GM19023 (cell line): ENCODE measurements around the gene XRCC4.
"Not testable (repeated sequence)": the region's sequence is repeated elsewhere in the genome, so short reads cannot be mapped to it uniquely, and the experiment has no call there.

ENCODE experiments used
- ATAC-seq: cut with Tn5 transposase; IDR thresholded peaks from one replicate; pipeline ENCODE4 v1.9.1; 2021; ENCODE audit warnings: mild to moderate bottlenecking, moderate library complexity; ENCODE audit not compliant: unreplicated experiment

XRCC4 gene

DNA sequence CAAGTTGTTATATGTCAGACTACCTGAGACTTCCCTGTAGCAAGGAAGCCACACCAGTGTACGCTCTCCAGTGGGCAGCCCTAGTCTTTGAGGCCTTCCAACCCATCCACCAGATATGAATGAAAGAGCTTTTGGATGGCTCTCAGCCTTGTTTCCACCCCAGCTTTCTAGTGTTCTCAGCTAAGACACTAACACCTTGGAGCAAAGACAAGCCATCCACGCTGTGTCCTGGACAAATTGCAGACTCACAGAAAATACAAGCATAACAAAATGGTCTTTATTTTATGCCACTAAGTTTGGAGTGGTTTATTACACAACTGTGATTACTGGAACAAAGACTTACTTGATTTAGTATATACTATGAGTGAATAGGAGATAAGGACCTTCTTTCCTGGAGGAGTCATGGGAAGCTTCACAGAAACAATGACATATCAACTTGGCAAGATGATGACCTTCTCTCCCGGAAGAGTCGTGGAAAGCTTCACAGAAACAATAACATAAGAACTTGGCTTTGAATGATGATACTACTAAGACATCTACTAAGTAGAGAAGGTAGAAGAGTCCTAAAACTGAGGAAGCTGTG, 260.2 kb downstream of the XRCC4 start:
- no peak for ATAC-seq

DNA sequence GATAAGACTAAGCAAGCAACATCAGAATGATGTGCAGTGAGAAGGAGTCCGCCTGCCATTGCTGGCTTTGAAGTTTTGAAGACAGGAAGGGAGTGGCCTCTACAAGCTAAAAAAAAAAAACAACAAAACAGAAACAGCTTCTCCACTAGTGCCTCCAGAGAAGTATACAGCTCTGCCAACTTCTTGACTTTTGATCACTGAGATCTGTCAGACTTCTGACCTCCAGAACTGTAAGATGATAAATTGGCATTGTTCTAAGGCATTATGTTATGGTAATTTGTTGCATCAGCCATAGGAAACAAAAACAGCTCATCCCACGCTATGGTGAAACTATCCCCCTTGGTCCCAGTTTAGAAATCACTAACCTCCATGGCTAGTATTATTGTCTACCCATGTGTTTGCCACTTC, 263.2 kb downstream of the XRCC4 start:
- ATAC-seq: no peak

DNA sequence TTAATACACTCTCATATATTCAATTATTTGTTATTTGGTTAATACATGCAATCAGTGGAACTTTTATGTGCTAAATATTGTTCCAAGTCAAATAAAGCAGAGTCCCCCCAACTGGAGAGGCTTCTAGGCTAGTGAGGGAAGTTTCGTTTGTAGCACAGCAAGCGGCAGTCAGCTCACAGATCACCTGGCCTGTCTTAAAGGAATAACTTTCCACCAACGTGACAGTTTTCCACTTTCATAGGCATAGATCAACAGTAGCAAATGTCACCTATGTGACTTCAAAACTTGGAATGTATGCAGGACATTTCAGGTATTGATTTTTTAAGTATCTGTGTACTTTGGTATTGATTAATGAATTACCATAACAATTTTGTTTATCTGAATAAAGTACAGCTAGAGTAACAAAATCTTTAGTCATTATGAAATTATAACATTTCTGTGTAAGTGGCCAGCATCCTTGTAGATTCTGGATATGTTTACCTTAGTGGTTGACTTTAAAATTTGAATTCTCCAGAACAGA, 264.5 kb downstream of the XRCC4 start:
- no peak for ATAC-seq

DNA sequence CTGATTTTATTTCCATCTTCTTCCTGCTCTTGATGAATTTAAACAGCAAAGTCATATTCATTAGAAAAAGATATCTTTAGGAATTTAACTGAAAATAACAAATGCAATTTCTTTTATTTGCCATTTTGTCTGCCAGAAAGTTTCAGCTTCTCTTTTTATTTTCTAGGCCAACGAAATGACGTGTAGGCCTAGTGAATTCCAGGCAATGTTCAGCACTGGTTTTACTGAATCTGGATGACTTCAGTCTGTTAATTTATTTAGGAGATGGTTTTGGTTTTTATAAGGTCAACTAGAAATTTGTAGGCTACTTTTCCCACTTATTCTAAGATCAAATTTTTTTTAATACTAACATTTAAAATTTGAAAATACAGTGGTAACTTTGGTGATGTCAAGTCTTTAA, 265.1 kb downstream of the XRCC4 start:
- ATAC-seq: no peak

DNA sequence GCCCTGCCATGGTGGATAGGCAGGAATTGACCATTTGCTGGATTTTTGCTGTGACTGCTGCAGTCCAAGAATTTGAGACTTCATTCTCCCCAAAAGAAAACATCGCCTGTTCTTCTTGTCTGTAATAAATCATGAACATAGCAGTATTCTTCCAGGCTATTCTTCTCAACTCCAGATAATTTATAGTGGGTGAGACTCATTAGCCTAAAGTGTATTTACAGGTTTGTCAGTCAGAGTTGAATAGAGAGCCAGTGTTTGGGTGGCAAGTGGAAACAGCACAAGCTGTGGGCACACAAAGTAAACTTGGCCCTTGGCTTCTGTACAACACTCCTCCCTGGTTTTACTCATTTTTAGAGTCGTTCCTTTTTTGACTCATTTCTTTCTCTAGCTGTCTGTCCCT, 266.0 kb downstream of the XRCC4 start:
- no peak for ATAC-seq

DNA sequence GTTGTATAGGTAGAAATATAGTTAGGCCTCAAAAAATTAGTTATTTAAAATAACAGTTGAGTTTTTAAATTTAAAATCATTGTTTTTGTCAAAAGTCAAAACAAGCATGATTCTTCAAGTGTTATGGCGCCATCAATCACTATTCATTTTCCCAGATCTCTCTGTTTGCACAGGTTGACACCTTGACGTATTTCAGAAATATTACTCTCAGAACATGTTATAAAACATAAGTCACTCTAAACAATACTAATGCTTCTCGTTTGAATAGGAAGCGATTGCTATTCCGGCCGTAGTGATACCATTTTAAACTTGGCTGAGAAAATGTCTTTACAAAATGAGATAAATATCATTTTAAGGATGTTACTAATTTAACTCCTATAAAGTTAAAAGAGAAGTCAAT, 268.1 kb downstream of the XRCC4 start:
- no peak for ATAC-seq

DNA sequence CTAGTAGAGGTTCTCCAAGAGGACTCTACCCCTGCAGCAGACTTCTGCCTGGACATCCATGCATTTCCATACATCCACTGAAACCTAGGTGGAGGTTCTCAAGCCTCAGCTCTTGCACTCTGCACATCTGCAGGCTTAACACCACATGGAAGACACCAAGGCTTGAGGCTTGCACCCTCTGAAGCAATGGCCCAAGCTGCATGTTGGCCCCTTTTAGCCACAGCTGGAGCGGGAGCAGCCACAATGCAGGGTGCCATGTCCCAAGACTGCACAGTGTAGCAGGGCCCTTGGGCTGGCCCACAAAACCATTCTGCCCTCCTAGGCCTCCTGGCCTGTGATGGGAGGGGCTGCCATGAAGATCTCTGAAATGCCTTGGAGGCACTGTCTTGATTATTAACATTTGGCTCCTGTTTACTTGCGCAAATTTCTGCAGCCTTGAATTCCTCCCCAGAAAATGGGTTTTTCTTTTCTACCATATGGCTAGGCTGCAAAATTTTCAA, 271.0 kb downstream of the XRCC4 start:
- ATAC-seq: no peak

DNA sequence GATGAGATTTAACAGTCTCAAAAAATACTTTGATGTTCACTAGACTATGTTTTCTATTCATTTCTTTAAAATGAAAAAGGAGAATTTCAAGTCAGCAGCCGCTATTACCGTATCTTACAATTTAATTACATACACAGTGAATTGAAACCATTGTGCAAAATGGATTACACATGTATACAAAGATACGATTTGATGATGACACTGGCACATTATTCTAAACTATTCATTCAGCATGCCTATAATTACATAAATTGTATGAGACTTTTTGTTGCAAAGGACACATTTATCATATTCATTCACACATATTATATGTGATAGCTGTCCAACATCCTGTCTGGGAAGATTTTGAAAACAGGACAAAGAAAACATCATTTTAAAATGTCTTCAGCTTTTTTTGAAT, 275.9 kb downstream of the XRCC4 start:
- ATAC-seq: no peak

DNA sequence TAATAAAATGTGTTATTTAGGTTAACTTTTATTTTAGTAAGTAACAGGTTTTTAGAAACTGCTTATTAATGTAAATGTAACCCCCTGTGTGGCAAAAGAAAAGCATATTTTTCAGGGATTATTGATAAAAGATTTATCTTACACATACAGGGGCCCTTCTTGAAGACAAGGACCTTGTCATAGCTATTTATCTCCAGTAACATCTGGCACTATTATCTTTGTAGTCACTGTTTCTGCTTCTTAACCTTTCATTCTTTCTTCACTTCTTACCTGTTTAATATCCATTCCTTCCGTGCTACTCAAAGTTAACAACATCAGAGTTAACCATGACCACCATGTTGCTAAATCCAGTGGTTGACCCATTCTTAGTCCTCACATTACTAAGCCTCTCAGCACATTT, 276.4 kb downstream of the XRCC4 start:
- no peak for ATAC-seq

DNA sequence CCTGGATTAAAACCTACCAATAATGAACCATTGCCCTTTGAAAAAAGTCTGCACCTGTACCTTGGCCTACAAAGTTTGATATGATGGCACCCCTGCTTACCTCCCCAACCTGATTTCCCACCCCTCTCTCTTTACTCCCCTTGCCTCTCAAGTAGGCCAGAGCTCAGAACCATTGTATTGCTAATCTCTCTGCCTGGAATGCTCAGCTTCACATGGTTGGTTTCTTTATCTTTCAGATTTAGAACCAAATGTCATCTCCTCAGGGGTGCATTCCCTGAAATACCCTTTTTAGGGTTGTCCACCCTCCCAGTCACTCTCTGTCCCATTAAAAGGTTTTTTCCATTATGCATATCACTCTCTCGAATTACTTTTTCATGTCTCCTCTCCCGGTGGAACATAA, 277.6 kb downstream of the XRCC4 start:
- ATAC-seq: no peak

DNA sequence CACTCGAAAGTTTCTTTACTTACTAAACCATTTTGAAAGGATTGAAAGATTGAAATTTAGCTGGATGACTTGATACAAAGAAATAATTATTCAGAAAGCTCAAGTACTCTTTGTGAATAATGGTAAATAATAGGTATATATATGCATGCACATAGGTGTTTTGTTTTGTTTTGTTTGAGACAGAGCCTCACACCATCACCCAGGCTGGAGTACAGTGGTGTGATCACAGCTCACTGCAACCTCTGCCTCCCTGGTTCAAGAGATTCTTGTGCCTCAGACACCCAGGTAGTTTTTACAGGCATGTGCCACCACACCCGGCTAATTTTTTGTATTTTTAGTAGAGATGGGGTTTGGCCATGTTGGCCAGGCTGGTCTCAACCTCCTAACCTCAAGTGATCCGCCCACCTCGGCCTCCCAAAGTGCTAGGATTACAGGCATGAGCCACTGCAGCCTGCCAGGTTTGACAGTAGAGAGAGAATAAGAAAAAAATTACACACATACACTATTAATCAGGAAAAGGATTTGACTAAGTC, 278.2 kb downstream of the XRCC4 start:
- not testable (repeated sequence) for ATAC-seq

DNA sequence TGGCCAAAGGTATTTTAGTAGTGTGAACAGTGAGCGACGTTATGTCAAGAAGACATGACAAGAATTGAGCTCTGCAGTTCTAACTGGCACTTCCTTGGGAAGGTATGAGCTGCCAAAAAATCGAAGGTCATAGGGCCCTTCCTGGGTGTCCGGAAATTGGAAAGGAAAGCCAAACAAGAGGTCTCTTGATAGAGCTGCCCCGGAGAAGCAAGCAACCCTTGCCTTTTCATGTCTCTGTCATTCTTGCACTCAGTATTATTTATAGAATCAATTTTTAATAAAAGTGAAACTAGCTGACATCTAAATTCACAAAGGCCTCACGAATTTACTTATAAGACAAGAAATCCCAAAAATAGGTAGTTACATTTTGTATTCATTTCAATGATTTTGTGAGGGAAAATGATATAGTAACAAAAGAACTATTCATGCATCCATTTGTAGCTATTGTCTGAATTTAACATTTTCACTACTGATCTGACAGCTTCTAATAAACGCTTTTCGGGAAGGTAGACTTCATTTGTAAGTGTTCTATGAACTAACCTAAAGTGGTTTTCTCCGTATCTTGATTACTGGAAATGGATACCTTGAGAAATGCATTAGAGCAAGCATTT, 280.4 kb downstream of the XRCC4 start:
- ATAC-seq: no peak

DNA sequence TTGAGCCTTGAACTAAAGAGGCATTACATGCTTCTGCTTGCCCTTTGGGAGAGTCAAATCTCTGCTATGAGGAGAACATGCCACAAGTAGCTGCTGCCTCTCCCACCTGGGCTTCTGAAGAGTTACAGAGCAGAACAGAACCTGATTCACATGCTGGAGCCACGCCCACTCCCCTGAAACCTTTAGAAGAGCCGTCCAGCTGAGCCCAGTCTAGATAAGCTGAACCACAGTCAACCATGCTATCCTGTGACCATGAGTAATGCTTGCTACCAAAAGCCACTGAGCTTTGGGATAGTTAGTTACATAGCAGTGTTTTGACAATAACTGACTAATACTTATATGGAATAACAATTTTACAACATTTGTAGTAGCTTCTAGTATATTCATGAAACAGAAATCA, 283.2 kb downstream of the XRCC4 start:
- ATAC-seq: no peak

DNA sequence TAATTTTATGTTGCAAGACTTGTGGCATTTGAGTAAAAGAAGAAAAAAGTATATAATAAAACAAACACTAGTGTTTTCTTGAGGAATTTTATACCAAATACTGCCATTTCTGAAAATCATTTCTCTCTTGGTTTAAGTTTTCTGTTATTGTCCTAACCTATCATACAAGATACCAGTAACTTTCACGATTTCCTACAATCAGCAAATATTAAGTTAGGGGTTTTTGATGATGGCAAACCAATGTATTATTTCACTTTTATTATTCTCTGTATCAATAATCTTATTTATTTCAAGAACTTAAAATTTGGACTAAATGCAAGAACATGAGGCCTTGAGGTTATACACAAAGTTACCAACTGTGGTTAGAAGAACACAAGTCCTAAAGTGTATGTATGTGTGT, 285.2 kb downstream of the XRCC4 start:
- no peak for ATAC-seq

DNA sequence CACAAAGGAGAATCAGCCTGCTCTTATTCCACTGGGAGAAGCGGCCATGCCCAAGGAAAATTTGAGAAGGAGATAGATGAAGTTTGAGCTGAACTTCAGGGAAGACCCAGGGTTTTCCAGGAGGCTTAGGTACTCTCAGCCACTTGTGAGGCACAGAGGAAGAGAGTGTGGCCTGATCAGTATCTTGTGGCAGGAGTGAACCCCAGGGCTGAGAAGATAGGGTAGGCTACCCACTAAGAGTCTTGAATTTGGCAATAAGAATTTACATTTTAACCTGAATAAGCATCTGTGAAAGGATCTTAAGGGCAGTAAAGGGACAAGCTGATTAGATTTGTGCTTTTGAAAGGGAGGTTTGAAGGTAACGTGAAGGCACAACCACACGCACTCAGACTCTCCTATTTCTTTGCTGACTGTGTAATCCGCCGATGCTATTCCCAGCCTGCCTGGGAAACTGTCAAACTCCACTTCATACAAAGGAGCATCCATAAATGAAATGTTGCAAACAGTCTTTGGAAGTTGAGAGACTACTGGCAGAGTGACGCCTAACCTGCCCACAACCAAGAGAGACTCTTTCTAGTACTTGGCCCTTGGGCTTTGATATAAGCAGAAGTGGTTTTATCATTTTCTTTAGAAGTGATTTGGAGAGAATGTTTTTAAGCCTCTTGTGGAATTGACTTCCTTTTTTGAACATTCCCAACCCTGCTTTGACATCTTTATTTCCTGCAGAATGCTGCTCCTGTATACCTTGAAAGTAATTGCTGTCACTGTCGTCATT, 286.0 kb downstream of the XRCC4 start:
- no peak for ATAC-seq

DNA sequence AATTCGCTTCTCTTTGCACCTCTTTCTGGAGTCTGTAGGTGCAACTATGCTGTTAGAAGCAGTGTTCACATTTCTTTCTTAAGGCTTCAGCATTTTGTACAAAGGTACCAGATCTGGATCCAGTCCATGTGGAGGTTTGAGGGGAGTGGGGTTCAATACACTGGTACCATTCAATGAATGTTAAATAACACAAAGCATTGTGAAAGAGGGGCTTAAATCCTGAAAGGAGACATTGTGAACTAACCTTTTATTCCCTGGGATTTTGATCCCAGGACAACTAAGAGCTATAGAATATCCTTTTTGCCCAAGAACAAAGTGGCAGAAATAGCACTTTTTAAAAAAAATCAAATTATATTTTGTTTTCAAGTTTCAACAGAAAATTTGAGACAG, 286.5 kb downstream of the XRCC4 start:
- no peak for ATAC-seq

DNA sequence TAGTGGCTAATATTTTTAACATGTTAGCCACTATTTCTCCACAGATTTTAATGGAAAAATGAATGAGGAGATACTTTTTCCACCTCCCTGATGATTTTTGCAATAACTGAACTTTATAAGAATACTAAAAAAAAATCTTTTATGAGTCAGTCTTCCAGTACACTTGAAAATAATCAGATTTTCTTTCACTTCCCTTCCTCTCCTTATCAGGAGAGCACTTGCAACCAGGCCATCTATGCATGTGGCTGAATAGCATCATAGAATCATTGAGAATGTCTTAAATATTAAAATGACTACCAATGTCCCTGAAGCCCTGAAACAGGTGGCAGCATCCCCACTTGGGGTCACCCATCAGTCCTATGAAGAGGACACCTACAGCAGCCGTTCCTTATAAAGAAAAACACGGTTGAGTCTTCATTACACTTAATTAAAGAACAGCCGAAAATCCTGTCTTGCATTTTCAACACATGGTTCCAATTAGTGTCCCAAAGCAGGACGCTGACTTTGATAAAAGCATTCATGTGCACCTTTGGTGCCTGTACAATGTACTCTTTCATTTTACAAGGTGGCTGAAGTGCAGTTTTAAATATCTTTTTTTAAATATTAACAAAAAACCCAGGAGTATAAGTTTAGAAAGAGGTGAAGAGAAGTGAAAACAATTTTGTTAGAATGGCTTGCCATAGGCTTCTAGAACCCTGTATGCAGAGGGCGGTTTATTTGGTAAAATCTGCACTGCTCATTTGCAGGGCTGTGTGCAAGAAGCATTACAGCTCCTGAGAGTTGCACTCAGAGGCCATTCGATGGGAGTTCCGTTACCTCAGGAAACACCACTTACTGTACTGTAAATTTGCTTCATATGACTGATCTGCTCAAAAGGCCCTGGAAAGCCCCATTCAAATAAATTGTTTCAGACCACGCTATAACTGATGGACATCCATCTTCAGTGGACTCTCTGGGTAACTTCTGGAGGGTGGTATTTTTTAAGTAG, 287.3 kb downstream of the XRCC4 start:
- peak; percentile 59 for ATAC-seq

DNA sequence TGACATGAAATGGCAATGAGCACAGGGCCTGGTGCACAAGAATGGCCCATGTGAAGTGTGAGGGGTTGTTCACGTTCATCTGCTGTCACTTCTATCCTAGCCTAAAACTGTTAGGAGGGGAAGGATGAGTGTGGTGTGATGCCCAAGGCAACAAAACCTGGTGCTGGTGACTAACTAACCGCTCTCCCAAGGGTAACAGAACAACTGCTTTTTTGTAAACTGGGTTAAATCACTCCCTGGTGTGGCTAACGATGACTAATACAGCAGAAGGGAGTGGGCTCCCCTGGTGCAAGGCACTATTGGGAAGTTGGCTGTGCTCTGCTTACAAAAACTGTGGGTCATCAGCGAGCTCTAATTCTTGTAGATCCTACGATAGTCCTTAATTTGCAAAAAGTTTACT, 291.0 kb downstream of the XRCC4 start:
- ATAC-seq: peak; percentile 45

DNA sequence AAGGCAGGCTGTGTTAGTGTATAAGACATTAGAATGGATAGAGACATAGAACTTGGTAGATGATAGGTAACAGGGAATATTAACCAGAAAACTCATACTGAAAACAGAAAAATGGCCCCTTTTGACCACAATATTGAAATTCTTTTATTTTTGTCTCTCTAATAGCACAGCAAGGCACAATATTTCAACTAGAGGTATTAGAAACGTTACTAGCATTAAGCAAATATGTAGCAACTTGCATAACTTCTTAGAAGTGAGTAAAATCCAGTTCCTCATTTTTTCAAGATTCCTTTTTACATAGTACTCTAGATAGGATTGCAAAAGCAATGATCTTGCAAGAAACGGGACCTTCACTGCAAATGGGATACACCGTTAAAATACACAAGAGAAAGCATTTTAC, 291.5 kb downstream of the XRCC4 start:
- ATAC-seq: peak; percentile 39

DNA sequence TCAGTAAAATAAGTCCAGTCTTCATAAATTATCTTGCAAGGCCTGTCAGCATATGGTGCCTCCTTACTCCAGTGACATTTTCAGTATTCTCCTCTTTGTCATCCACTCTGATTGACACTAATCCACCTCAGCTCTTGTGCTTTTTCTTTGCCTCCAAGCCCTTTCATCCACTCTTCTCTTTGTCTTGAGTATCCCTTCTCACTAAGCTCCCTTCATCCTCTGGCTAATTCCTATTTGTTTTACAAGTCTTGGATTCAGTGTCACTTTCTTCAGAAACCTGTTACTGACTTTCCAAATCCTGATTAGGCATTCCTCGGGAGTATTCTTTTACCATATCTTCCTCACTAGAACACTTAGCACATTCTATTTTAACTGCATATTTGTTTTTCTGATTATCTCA, 293.6 kb downstream of the XRCC4 start:
- no peak for ATAC-seq

DNA sequence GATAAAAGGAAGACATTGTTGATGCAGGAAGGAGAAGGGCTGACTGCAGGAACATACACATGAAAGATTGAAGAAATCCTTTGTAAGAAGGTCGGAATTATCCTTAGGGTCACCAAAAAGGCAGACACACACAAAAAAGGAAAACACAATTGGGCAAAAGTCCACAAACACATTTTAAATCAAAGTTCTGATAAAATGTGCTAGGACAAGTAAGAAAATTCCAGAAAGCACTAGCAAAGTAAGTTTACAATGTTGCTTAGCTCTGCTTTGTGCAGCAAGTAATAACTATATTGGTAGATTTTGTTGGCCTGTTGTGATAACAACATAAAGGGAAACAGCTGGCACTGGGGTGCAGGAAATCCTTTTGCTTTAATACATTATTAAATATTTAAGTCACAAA, 294.4 kb downstream of the XRCC4 start:
- no peak for ATAC-seq
